Activated naive CD8-positive, alpha-beta T cell treated with anti-CD3 and anti-CD28 coated beads, Interleukin-2, amount 50 U/mL, for 24 hours (primary cell): ENCODE data around the gene ABCA8.

Experiments
- ATAC-seq: fragments of 150-1000 bp; cut with Tn5 transposase; one replicate; pipeline ENCODE4 v1.10.0; 2021
- DNase-seq: peaks from one replicate; pipeline ENCODE4 v3.0.0; 2021
- H3K27ac Mint-ChIP-seq: one replicate; pipeline ENCODE4 v1.8.0; 2021; ENCODE audit warnings: mild to moderate bottlenecking, mixed read lengths
- H3K27me3 Mint-ChIP-seq: one replicate; pipeline ENCODE4 v1.8.0; 2021; ENCODE audit warnings: mixed read lengths
- H3K36me3 Mint-ChIP-seq: one replicate; pipeline ENCODE4 v1.8.0; 2021; ENCODE audit warnings: low read depth, mixed read lengths
- H3K4me1 Mint-ChIP-seq: one replicate; pipeline ENCODE4 v1.8.0; 2021; ENCODE audit warnings: mixed read lengths
- H3K4me3 Mint-ChIP-seq: one replicate; pipeline ENCODE4 v1.8.0; 2021; ENCODE audit warnings: mild to moderate bottlenecking, moderate library complexity, mixed read lengths
- H3K9me3 Mint-ChIP-seq: one replicate; pipeline ENCODE4 v1.8.0; 2021; ENCODE audit warnings: mixed read lengths

Gene ABCA8

DNA sequence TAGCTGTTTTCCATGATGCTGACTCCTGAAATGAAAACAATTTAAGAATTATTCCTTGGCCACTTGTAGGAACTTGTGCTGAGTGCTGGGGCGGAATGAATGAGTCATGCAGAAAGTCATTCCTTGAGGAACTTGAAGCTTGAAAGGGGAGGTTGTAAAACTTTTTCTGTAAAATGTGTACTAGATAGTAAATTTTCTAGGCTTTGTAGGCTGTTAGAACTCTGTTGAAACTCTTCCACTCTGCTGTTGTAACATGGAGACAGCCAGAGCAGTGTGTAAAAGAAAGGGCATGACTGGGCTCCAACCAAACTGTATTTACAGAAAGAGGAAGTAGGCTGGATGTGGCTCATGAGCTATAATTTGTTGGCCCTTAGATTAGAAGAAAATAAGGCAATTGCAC lies 46.1 kb downstream of the ABCA8 start:
- Mint-ChIP-seq H3K4me1 (no peaks in the 10 kb centered on the region), H3K27me3 (peaks cover 1% of the 10 kb centered on the region), H3K36me3 (no peaks in the 10 kb centered on the region), H3K4me3 (no peak overlapping the region), H3K9me3 (peaks cover 11% of the 10 kb centered on the region), H3K27ac (no peak overlapping the region)
- ATAC-seq (no peak), DNase-seq (no peak)

- Mint-ChIP-seq H3K36me3 (no peaks in the 10 kb centered on the region), H3K4me1 (no peaks in the 10 kb centered on the region), H3K9me3 (peaks cover 3% of the 10 kb centered on the region), H3K27me3 (peaks cover 1% of the 10 kb centered on the region), H3K4me3 (no peak overlapping the region), H3K27ac (no peak overlapping the region)
- DNase-seq (no peak), ATAC-seq (no peak)
Observed at GRCh38 chr17:68908045-68908444, 47.1 kb downstream of the ABCA8 start.

- H3K27me3 Mint-ChIP-seq = peaks cover 1% of the 10 kb centered on the region
- H3K9me3 Mint-ChIP-seq = no peaks in the 10 kb centered on the region
- no peak overlapping the region for H3K4me3 Mint-ChIP-seq
- no peaks in the 10 kb centered on the region for H3K36me3 Mint-ChIP-seq
- ATAC-seq (no peak), DNase-seq (no peak)
- H3K4me1 Mint-ChIP-seq = no peaks in the 10 kb centered on the region
- H3K27ac Mint-ChIP-seq = no peak overlapping the region
Observed at GRCh38 chr17:68906638-68907037, 48.6 kb downstream of the ABCA8 start.

GRCh38 chr17:68903286-68903685 lies 51.9 kb downstream of the ABCA8 start:
- no peaks in the 10 kb centered on the region for H3K36me3 Mint-ChIP-seq
- H3K9me3 Mint-ChIP-seq = no peaks in the 10 kb centered on the region
- ATAC-seq (no peak), DNase-seq (no peak)
- no peak overlapping the region for H3K27ac Mint-ChIP-seq
- H3K4me1 Mint-ChIP-seq = no peaks in the 10 kb centered on the region
- no peaks in the 10 kb centered on the region for H3K27me3 Mint-ChIP-seq
- no peak overlapping the region for H3K4me3 Mint-ChIP-seq

- H3K4me3 Mint-ChIP-seq = no peak overlapping the region
- ATAC-seq (no peak), DNase-seq (no peak)
- peaks cover 14% of the 10 kb centered on the region for H3K9me3 Mint-ChIP-seq
- no peaks in the 10 kb centered on the region for H3K27me3 Mint-ChIP-seq
- H3K36me3 Mint-ChIP-seq = peaks cover 3% of the 10 kb centered on the region
- H3K4me1 Mint-ChIP-seq = no peaks in the 10 kb centered on the region
- H3K27ac Mint-ChIP-seq = no peak overlapping the region
Observed at GRCh38 chr17:68897557-68897956, 57.6 kb downstream of the ABCA8 start.

GRCh38 chr17:68892658-68893057 lies 62.5 kb downstream of the ABCA8 start:
- no peak for ATAC-seq
- DNase-seq = no peak
- Mint-ChIP-seq H3K4me1 (no peaks in the 10 kb centered on the region), H3K27me3 (peaks cover 3% of the 10 kb centered on the region), H3K4me3 (no peak overlapping the region), H3K9me3 (peaks cover 12% of the 10 kb centered on the region), H3K27ac (no peak overlapping the region), H3K36me3 (peaks cover 2% of the 10 kb centered on the region)

DNA sequence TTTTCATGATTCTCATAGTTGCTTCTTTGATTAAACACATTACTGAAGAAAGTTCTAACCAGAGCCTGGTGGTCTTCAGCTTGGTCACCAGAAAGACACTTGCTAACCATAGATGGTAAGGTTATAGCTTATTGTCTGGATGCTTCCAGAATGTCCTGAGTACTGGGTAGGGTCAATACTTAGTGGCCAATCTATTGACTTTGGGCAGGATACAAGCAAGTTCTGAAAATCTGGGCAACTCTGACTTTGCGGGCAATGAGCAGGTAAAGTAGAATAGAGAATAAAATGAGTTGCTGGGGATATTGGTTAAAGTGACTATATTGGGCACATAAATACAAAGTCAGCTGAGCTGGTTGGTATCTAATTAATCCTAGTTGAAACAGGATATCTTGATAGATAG lies 63.0 kb downstream of the ABCA8 start:
- peaks cover 7% of the 10 kb centered on the region for H3K9me3 Mint-ChIP-seq
- no peak for ATAC-seq
- no peak for DNase-seq
- H3K4me1 Mint-ChIP-seq = no peaks in the 10 kb centered on the region
- peaks cover 3% of the 10 kb centered on the region for H3K27me3 Mint-ChIP-seq
- H3K27ac Mint-ChIP-seq = no peak overlapping the region
- H3K36me3 Mint-ChIP-seq = no peaks in the 10 kb centered on the region
- no peak overlapping the region for H3K4me3 Mint-ChIP-seq

GRCh38 chr17:68886401-68886800 lies 68.8 kb downstream of the ABCA8 start:
- Mint-ChIP-seq H3K4me1 (no peaks in the 10 kb centered on the region), H3K4me3 (no peak overlapping the region), H3K36me3 (no peaks in the 10 kb centered on the region), H3K27ac (no peak overlapping the region), H3K9me3 (no peaks in the 10 kb centered on the region), H3K27me3 (peaks cover 2% of the 10 kb centered on the region)
- no peak for DNase-seq
- no peak for ATAC-seq

DNA sequence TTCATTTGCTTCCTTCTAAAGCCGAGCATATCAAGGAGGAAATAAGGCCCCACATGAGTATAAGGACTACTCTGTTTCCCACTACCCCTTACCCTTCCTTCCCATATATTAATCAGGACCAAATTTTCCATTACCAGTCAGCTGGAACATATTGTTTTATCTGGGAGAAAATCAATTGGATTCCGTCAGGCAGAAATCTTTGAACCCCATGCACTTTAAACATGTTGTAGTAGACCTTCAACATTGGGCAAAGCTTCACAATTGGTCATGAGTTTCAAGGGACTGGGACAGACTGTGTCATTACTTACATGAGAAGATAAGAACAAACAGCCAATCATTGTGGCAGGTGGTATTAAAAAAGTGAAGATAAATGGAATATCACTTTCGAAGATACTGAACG lies 70.3 kb downstream of the ABCA8 start:
- peaks cover 2% of the 10 kb centered on the region for H3K27me3 Mint-ChIP-seq
- no peaks in the 10 kb centered on the region for H3K4me1 Mint-ChIP-seq
- no peaks in the 10 kb centered on the region for H3K36me3 Mint-ChIP-seq
- ATAC-seq = no peak
- H3K9me3 Mint-ChIP-seq = no peaks in the 10 kb centered on the region
- no peak overlapping the region for H3K4me3 Mint-ChIP-seq
- H3K27ac Mint-ChIP-seq = no peak overlapping the region
- no peak for DNase-seq

GRCh38 chr17:68878226-68878885 lies 76.8 kb downstream of the ABCA8 start:
- ATAC-seq (no peak), DNase-seq (no peak)
- H3K27me3 Mint-ChIP-seq = peaks cover 4% of the 10 kb centered on the region
- H3K4me1 Mint-ChIP-seq = no peaks in the 10 kb centered on the region
- no peak overlapping the region for H3K4me3 Mint-ChIP-seq
- peaks cover 4% of the 10 kb centered on the region for H3K9me3 Mint-ChIP-seq
- no peaks in the 10 kb centered on the region for H3K36me3 Mint-ChIP-seq
- no peak overlapping the region for H3K27ac Mint-ChIP-seq

DNA sequence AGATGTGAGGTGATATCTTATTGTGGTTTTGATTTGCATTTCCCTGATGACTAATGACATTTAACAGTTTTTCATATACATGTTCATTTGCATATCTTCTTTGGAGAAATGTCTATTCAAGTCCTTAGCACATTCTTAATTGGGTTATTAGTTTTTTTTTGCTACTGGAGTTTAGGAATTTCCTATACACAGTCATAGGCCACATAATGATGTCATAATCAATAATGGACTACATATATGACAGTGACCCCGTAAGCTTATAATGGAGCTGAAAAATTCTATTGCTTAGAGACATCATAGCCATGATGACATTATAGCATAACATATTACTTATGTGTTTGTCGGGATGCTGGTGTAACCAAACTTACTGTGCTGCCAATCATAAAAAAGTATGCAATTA lies 83.7 kb downstream of the ABCA8 start:
- H3K36me3 Mint-ChIP-seq = no peaks in the 10 kb centered on the region
- peaks cover 4% of the 10 kb centered on the region for H3K9me3 Mint-ChIP-seq
- H3K4me1 Mint-ChIP-seq = no peaks in the 10 kb centered on the region
- no peak overlapping the region for H3K4me3 Mint-ChIP-seq
- ATAC-seq (no peak), DNase-seq (no peak)
- no peak overlapping the region for H3K27ac Mint-ChIP-seq
- no peaks in the 10 kb centered on the region for H3K27me3 Mint-ChIP-seq

- no peak for DNase-seq
- Mint-ChIP-seq H3K9me3 (peaks cover 8% of the 10 kb centered on the region), H3K4me1 (no peaks in the 10 kb centered on the region), H3K27me3 (peaks cover 2% of the 10 kb centered on the region), H3K4me3 (no peak overlapping the region), H3K36me3 (no peaks in the 10 kb centered on the region), H3K27ac (no peak overlapping the region)
- ATAC-seq = no peak
Observed at GRCh38 chr17:68870976-68871375, 84.2 kb downstream of the ABCA8 start.

- no peak for DNase-seq
- Mint-ChIP-seq H3K27ac (no peak overlapping the region), H3K9me3 (peaks cover 8% of the 10 kb centered on the region), H3K36me3 (no peaks in the 10 kb centered on the region), H3K27me3 (peaks cover 2% of the 10 kb centered on the region), H3K4me3 (no peak overlapping the region), H3K4me1 (no peaks in the 10 kb centered on the region)
- no peak for ATAC-seq
Observed at GRCh38 chr17:68870161-68870826, 84.9 kb downstream of the ABCA8 start.

DNA sequence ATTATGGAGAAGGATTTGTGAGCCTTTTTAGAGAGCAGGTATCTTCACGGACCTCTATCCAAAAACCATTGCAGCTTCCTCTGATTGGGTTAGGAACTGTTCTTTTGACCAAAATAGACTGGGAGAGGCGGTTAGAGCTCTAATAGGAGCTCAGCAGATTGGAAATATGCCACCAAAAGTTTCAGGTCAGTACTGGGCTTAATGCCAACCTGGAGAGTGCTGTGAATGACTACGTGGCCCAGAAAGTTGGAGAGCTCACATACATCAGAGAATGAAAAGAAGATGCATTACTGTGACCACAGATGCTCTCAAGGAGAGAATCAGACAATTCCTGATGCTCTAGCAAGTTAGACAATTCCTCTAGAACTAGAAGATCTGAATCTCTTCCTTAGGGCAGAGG lies 86.5 kb downstream of the ABCA8 start:
- H3K9me3 Mint-ChIP-seq = peaks cover 9% of the 10 kb centered on the region
- peaks cover 2% of the 10 kb centered on the region for H3K27me3 Mint-ChIP-seq
- DNase-seq (no peak), ATAC-seq (no peak)
- no peaks in the 10 kb centered on the region for H3K36me3 Mint-ChIP-seq
- no peak overlapping the region for H3K27ac Mint-ChIP-seq
- H3K4me3 Mint-ChIP-seq = no peak overlapping the region
- H3K4me1 Mint-ChIP-seq = no peaks in the 10 kb centered on the region

DNA sequence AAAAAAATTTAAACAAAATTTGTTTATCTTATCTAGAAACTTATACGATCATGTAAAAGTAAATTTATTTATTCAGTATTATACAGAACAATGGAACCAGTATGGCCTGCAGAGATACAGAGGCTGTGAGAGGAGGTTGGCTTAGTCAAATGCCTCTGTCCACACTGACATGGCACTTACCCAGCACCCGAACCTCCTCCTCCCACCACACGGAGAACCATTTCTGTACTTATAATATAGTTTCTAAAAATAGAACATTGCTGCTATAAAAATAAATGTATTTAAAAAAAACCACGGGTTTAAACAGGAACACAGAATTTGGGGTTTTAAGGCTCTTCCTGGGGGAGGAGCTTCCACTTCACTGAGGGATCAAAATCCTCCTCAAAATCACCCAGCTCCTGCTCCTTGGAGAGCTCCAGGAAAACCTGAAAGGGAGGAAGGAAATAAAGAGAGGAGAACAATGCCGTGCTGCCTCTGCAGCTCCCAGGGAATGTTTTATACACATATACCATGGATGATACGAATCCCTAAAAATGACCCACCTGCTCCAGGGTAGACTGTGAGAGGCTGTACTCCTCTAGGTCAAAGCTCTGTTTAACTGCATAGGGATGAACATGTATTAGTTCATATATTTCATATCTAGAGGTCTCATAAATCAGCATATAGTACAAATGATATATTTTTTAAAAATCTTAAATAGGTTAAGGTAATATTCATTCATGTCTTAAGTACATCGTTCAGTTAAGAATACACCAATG lies 87.3 kb downstream of the ABCA8 start:
- H3K36me3 Mint-ChIP-seq = no peaks in the 10 kb centered on the region
- H3K27me3 Mint-ChIP-seq = peaks cover 2% of the 10 kb centered on the region
- no peak for ATAC-seq
- H3K27ac Mint-ChIP-seq = no peak overlapping the region
- H3K4me1 Mint-ChIP-seq = no peaks in the 10 kb centered on the region
- H3K4me3 Mint-ChIP-seq = no peak overlapping the region
- DNase-seq = no peak
- peaks cover 16% of the 10 kb centered on the region for H3K9me3 Mint-ChIP-seq
